Measurements from ENCODE around the gene TRAPPC12. TPM values are rescaled to one million over a fixed set of nuclear protein-coding genes. Genes with fewer than 3 reads are reported as not detected.
A peak's percentile ranks its signal among the peaks of the same experiment; 100 is the strongest.

The TRAPPC12 gene
- total RNA-seq, 2 donors from 2014 or later = 85.4 to 86.0 TPM

- H3K27ac Mint-ChIP-seq = no peak overlapping the region
- no peaks in the 10 kb centered on the region for H3K9me3 Mint-ChIP-seq
- no peak overlapping the region for H3K4me3 Mint-ChIP-seq
- H3K4me1 Mint-ChIP-seq (ENCODE audit: low read depth) = peaks cover 11% of the 10 kb centered on the region
- no peaks in the 10 kb centered on the region for H3K27me3 Mint-ChIP-seq (ENCODE audit: low read depth)
- DNase-seq (no peak), ATAC-seq (replicated peaks in 1 of 2) (no peak)
- H3K36me3 Mint-ChIP-seq (ENCODE audit: insufficient read depth in 2 of 2) = peaks cover 7 to 14% of the 10 kb centered on the region in 2 donors
Observed at GRCh38 chr2:3421580-3421979, 42.1 kb downstream of the TRAPPC12 start.

GRCh38 chr2:3422161-3422779 is 42.8 kb downstream of the TRAPPC12 start:
- H3K4me1 Mint-ChIP-seq (ENCODE audit: low read depth) = peaks cover 6% of the 10 kb centered on the region
- H3K36me3 Mint-ChIP-seq (ENCODE audit: insufficient read depth in 2 of 2) = peaks cover 10 to 12% of the 10 kb centered on the region in 2 donors
- H3K4me3 Mint-ChIP-seq = no peak overlapping the region
- DNase-seq = no peak
- no peaks in the 10 kb centered on the region for H3K27me3 Mint-ChIP-seq (ENCODE audit: low read depth)
- H3K9me3 Mint-ChIP-seq = no peaks in the 10 kb centered on the region
- no peak overlapping the region for H3K27ac Mint-ChIP-seq
- ATAC-seq (replicated peaks in 1 of 2) = no peak

GRCh38 chr2:3423492-3424170 is 44.1 kb downstream of the TRAPPC12 start:
- Mint-ChIP-seq H3K36me3 (ENCODE audit: insufficient read depth in 2 of 2) (peaks cover 10 to 12% of the 10 kb centered on the region in 2 donors), H3K9me3 (no peaks in the 10 kb centered on the region), H3K27ac (no peak overlapping the region), H3K4me3 (no peak overlapping the region), H3K27me3 (ENCODE audit: low read depth) (no peaks in the 10 kb centered on the region), H3K4me1 (ENCODE audit: low read depth) (peaks cover 5% of the 10 kb centered on the region)
- DNase-seq (peak; percentile 63 to 78), ATAC-seq (replicated peaks in 1 of 2) (peak; percentile 50 to 64)

GRCh38 chr2:3424171-3424795 is 44.8 kb downstream of the TRAPPC12 start:
- DNase-seq = no peak
- Mint-ChIP-seq H3K4me3 (no peak overlapping the region), H3K4me1 (ENCODE audit: low read depth) (peaks cover 5% of the 10 kb centered on the region), H3K27ac (no peak overlapping the region), H3K9me3 (no peaks in the 10 kb centered on the region), H3K36me3 (ENCODE audit: insufficient read depth in 2 of 2) (peaks cover 10 to 15% of the 10 kb centered on the region in 2 donors), H3K27me3 (ENCODE audit: low read depth) (no peaks in the 10 kb centered on the region)
- ATAC-seq (replicated peaks in 1 of 2) = peak in 1 of 2 donors; percentile 9

DNA sequence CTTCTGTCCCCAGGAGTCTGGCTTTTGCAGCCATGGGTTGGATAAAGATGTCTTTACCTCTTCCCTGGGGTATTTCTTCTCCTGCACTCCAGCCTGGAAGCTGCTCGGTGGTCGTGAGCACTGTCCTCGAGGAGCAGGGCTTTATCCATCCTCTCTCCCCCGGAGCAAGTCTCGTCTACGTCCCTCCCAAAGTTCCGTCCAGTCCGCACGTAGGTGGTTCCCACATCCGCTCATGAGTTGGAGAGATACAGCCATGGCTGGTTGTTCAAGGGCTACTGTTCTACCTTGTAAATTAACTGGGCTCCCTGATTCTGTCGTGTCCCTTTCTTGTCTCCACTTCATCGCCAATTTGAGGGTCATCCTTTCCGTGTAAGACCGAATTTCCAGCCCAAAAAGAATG is 47.1 kb downstream of the TRAPPC12 start:
- Mint-ChIP-seq H3K27me3 (ENCODE audit: low read depth) (no peaks in the 10 kb centered on the region), H3K27ac (no peak overlapping the region), H3K36me3 (ENCODE audit: insufficient read depth in 2 of 2) (peaks cover 12 to 18% of the 10 kb centered on the region in 2 donors), H3K9me3 (no peaks in the 10 kb centered on the region), H3K4me1 (ENCODE audit: low read depth) (peaks cover 5% of the 10 kb centered on the region), H3K4me3 (no peak overlapping the region)
- no peak for DNase-seq
- no peak for ATAC-seq (replicated peaks in 1 of 2)

DNA sequence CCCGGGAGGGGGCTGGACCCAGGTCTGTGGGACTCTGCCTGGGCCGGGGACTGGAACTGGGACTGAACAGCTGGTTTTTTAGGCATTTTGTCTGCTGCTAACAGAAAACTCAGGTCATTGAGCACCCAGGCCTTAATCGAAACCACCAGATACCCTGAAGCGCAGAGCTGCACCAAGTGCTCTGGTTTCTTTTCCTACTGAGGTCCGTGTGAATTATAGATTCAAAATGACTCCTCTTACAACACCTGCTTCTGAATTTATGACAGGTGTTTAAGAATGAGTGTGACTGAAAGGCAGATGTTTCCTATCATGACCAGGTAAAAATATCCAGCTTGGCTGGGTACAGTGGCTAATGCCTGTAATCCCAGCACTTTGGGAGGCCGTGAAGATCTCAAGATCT is 47.8 kb downstream of the TRAPPC12 start:
- Mint-ChIP-seq H3K4me1 (ENCODE audit: low read depth) (peaks cover 5% of the 10 kb centered on the region), H3K4me3 (no peak overlapping the region), H3K27me3 (ENCODE audit: low read depth) (no peaks in the 10 kb centered on the region), H3K27ac (no peak overlapping the region), H3K9me3 (no peaks in the 10 kb centered on the region), H3K36me3 (ENCODE audit: insufficient read depth in 2 of 2) (peaks cover 12 to 18% of the 10 kb centered on the region in 2 donors)
- no peak for DNase-seq
- ATAC-seq (replicated peaks in 1 of 2) = no peak

- Mint-ChIP-seq H3K9me3 (no peaks in the 10 kb centered on the region), H3K4me1 (ENCODE audit: low read depth) (peaks cover 5% of the 10 kb centered on the region), H3K36me3 (ENCODE audit: insufficient read depth in 2 of 2) (peaks cover 10 to 16% of the 10 kb centered on the region in 2 donors), H3K4me3 (no peak overlapping the region), H3K27ac (peak overlapping the region; percentile 75), H3K27me3 (ENCODE audit: low read depth) (no peaks in the 10 kb centered on the region)
- no peak for DNase-seq
- ATAC-seq (replicated peaks in 1 of 2) = no peak
Observed at GRCh38 chr2:3428577-3428976, 49.1 kb downstream of the TRAPPC12 start.

DNA sequence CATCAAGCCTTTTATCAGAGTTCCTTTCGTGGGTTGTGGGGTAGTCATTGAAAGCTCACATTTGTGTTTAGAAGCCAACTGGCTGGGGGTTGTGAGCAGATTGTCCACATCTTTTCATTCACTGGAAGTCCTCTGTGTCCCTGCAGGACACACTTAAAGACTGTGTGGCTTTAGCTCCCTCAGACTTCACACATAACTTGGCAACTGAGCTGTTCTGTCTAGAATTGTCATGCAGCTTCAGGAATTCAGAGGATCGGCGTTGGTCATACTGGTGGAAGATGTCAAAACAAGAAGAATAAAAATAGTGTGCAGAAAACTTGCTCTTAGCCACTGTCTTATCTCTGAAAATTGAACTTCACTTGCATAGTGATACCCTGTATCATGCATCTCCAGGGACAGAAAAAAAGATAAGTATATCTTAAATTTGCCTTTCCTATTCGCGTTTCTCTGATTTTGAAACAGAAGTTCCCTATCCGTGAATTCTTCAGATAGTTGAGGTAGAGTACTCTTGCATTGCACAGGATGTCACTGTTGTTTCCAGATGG is 49.6 kb downstream of the TRAPPC12 start:
- ATAC-seq (replicated peaks in 1 of 2) (no peak), DNase-seq (no peak)
- H3K4me1 Mint-ChIP-seq (ENCODE audit: low read depth) = no peaks in the 10 kb centered on the region
- no peak overlapping the region for H3K4me3 Mint-ChIP-seq
- peak overlapping the region; percentile 75 for H3K27ac Mint-ChIP-seq
- H3K36me3 Mint-ChIP-seq (ENCODE audit: insufficient read depth in 2 of 2) = peaks cover 7 to 12% of the 10 kb centered on the region in 2 donors
- H3K27me3 Mint-ChIP-seq (ENCODE audit: low read depth) = no peaks in the 10 kb centered on the region
- H3K9me3 Mint-ChIP-seq = no peaks in the 10 kb centered on the region

DNA sequence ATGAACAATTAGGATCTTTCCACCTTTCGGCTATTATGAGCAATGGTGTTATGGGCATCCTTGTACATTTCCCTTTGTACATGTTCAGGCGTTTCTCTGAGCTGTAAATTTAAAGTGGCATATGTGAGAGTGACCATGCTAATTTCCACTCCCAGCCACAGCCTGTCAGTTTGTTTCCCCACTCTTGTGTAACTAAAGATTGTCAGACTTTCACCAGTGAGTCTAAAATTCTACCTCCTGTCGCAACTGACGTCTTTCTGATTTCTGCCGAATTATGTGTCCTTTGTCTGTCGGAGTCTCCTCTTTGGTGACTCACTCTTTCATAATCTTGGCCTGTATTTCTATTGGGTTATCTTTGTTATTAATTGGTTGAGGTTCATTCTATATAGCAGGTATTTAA is 50.7 kb downstream of the TRAPPC12 start:
- Mint-ChIP-seq H3K9me3 (no peaks in the 10 kb centered on the region), H3K27me3 (ENCODE audit: low read depth) (no peaks in the 10 kb centered on the region), H3K27ac (no peak overlapping the region), H3K4me3 (no peak overlapping the region), H3K36me3 (ENCODE audit: insufficient read depth in 2 of 2) (peaks cover 5 to 6% of the 10 kb centered on the region in 2 donors), H3K4me1 (ENCODE audit: low read depth) (no peaks in the 10 kb centered on the region)
- ATAC-seq (replicated peaks in 1 of 2) (no peak), DNase-seq (no peak)

- ATAC-seq (replicated peaks in 1 of 2) = no peak
- no peak overlapping the region for H3K27ac Mint-ChIP-seq
Observed at GRCh38 chr2:3430740-3431490, 51.4 kb downstream of the TRAPPC12 start.

DNA sequence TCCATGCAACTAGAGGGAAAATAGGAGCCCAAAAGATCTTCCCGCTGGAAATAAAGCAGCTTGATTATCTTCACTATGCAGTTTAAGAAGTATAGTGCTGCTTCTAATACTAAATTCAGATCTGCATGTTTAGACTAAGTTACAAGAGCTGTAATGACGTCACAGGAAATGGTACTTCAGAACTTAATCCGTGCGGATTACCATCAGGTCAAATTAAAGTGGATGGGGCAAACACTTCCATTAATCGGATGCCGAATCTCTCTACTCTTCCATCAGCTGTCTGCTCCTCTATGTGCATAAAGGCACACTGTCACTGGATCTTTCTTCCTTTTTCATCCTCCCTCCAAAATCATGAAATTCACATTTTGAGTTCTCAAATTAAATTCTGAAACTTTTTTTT is 52.6 kb downstream of the TRAPPC12 start:
- ATAC-seq (replicated peaks in 1 of 2) = no peak
- Mint-ChIP-seq H3K27me3 (ENCODE audit: low read depth) (no peaks in the 10 kb centered on the region), H3K36me3 (ENCODE audit: insufficient read depth in 2 of 2) (peaks cover 2 to 6% of the 10 kb centered on the region in 2 donors), H3K4me3 (no peak overlapping the region), H3K27ac (no peak overlapping the region), H3K4me1 (ENCODE audit: low read depth) (no peaks in the 10 kb centered on the region), H3K9me3 (no peaks in the 10 kb centered on the region)
- DNase-seq = no peak

More at GRCh38 chr2:3430740-3431490, 51.4 kb downstream of the TRAPPC12 start:
- peaks cover 5 to 6% of the 10 kb centered on the region in 2 donors for H3K36me3 Mint-ChIP-seq (ENCODE audit: insufficient read depth in 2 of 2)
- H3K27me3 Mint-ChIP-seq (ENCODE audit: low read depth) = no peaks in the 10 kb centered on the region
- H3K4me3 Mint-ChIP-seq = no peak overlapping the region
- H3K4me1 Mint-ChIP-seq (ENCODE audit: low read depth) = no peaks in the 10 kb centered on the region
- H3K9me3 Mint-ChIP-seq = no peaks in the 10 kb centered on the region
- DNase-seq = no peak

- Mint-ChIP-seq H3K4me1 (ENCODE audit: low read depth) (no peaks in the 10 kb centered on the region), H3K4me3 (no peak overlapping the region), H3K27ac (no peak overlapping the region), H3K36me3 (ENCODE audit: insufficient read depth in 2 of 2) (peaks cover 2 to 6% of the 10 kb centered on the region in 2 donors), H3K27me3 (ENCODE audit: low read depth) (no peaks in the 10 kb centered on the region), H3K9me3 (no peaks in the 10 kb centered on the region)
- DNase-seq (no peak), ATAC-seq (replicated peaks in 1 of 2) (no peak)
Observed at GRCh38 chr2:3432693-3433338, 53.3 kb downstream of the TRAPPC12 start.
